Hippocampal formation (tissue), 2 donors: ENCODE measurements around the gene SLC9A9.

Source experiments
- DNase-seq, 2 donors: peaks; one replicate each; lab custom pipeline; 2025; lab: John Stamatoyannopoulos, UW

Gene SLC9A9

GRCh38 chr3:143757691-143758090, 90.6 kb downstream of the SLC9A9 start:
- no peak for DNase-seq

DNA sequence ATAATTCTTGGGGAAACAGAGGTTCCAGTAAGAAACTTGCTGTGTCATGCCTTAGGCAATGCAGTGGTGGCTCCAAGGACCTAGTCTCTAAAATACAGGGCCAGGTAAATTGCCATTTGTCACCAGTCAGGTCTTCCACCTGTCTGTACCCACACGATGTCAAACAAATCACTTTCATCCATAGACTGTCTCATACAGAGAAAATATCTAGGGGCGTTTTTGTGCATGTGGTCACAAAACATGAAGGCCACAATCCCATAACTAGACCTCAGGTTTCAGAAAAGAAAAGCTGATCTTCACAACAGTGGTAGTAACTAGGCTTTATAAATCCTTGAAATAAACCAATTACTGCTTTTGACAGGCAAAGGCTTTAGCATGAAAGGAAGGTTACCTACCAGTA, 92.3 kb downstream of the SLC9A9 start:
- no peak for DNase-seq

GRCh38 chr3:143754090-143754489, 94.2 kb downstream of the SLC9A9 start:
- DNase-seq, result no peak

DNA sequence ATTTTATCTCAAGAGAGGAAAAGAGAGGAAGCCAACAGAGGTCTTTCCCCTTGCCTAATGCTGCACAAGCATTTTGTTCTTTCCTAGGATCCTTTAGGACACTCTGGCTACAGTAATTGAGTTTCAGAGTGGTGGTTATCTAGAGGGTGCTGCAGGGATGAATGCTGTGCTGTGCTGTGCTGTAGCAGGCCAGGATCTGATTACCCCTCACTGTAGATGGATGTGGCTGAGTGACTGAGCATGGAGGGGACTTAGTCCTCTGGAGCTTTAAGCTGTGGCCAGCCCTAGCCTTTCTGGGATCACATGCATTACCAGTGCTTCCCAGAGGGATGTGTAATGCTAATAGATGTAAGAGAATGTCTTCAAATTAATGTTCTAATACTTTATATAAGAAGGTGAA, 94.8 kb downstream of the SLC9A9 start:
- no peak for DNase-seq

DNA sequence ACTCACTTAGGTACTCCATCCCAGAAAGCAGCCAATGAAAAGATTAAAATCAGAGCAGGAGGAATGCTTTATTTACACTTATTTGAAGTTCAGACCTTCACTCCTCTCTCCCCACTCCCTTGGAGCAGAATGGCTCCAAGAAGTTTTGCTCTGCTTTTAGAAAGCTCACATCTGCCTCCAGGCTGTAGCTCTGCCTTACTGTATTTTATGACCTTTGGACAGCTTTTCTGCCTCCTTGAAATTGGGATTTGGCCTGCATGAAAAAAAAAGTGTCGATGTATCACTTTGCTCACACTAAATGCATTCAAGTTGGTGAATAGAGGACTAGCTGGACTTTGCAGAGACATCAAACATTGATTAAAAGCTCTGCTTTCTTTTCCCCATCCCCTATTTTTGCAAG, 95.3 kb downstream of the SLC9A9 start:
- DNase-seq, result no peak

DNA sequence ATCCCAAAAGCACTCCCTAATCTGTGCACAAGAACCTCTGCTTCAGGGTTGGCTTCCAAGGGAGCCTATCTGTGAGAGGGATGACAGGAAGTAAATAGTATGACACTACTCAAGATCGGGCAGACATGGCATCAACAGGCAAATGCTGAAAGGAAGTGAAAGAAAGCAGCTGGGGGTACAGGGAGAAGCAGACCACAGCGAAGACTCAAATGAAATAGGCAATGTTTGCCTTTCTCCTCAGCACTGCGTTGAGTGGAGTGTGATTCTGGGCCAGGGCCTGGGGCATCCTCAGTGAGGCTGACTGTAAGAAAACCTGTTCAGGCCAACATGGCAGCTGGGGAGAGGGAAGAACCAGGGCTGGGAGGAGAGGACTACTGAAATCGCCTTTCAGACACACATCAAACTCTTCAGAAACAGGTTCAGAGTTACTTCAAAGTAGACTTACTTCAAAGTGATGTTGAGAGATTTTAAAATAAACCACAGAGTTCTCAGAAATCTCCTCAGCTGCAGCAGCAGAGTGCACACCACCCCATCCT, 96.6 kb downstream of the SLC9A9 start:
- no peak for DNase-seq

DNA sequence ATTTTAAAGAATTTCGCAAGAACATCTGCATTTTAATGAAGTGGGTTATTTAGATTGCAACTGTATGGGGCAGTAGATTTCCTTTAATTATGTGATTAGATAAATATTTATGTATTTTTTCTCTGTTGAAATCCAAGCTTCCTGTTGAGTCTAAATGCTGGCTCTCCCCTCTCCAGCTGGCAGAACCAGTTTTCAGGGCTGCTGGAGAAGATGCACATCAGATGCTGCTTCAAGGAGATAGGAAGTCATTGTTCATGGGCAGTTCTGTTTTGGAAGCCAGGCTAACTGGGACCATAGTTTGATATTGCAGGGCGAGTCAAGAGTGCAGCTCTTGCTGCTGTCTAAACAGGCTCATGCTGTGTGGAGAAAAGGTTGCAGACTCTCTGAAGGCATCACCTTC, 97.4 kb downstream of the SLC9A9 start:
- no peak for DNase-seq

DNA sequence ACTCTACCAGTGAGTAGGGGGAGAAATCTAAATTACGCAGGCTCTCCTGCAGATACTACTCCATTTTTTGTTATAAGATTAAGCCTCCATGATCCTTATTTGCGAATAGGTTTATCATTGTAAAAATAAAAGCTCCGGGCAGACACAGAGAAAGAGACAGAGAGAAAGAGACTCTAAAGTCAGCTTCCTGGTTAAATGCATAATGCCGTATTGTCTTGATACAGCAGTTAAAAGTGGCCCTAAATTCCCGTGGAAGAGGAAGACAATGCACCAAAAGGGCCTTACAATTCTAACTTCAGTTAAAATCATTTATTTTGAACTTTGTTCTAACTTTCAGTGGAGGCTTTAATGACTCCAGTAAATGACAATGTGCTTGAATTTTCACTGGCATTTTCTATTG, 98.3 kb downstream of the SLC9A9 start:
- no peak for DNase-seq

GRCh38 chr3:143737065-143737464, 111.2 kb downstream of the SLC9A9 start:
- no peak for DNase-seq

DNA sequence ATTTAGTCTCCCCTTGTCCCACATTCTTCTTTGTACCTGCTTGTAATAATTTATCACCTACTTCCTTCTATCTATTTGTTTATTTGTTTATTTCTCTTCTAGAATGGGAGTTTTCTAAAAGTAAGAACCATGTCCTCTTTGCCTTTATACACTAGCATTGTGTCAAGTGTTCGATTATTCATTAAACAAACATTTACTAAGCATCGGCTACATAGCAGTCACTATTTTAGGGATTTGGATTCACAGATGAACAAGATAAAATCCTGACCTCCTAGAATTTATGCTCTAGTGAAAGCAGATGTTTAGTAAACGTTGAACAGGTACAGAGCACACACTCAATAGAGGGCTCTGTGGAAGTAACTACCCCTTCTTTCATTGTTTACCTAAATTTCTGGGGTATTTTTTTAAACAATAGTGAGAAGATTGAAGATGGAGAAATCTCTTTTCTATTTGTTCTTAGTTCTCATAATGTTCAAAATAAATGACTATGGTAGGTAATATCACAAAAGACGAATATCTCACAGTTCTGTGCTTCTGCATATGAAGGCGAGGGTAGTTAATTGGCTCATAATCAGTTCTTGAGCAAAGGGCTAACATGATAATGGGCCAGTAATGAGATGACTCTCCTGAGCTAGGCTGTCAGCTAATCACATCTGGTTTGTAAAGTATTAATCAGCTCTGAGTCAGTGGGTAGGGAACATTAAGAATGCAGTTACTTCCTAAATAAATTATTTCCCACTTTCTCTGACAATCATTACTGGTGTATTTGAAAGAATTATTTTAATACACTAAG, 111.9 kb downstream of the SLC9A9 start:
- no peak for DNase-seq

DNA sequence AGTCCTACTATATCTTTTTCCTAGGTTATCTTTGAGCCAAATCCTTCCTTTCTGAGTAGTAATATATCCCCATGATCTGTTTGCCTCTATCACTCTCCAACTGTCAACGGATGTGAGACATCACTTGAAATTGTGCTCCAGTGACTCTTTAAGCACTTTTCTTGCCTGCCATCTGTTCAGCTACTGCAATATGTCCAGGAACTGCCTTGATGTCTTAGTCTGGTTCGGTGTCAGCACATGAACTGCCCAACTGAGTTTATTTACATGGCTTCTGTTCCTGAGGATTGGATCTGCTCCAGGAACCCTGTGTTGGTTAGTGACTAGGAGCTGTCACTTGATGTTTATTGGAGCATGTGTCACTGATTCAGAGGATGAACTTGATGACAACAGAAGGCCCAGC, 116.5 kb downstream of the SLC9A9 start:
- no peak for DNase-seq

DNA sequence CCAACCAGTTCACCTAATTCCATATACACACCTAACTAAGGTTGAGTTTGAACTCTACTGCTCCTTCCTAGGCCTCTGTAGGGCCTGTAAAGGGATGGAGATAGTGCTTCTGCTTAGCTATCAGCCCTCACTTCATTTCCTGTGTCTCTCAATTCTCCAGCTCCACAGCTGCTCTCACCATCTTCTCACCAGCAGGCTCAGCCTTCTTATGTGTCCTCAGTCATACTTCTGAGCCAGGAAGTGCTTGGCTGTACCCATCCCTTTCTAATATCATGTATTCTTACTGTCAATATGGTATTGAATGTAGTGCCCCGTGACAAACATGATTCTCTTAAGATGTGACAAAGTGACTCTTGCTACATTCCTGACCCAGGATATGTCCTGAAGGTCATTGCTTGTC, 116.9 kb downstream of the SLC9A9 start:
- no peak for DNase-seq

DNA sequence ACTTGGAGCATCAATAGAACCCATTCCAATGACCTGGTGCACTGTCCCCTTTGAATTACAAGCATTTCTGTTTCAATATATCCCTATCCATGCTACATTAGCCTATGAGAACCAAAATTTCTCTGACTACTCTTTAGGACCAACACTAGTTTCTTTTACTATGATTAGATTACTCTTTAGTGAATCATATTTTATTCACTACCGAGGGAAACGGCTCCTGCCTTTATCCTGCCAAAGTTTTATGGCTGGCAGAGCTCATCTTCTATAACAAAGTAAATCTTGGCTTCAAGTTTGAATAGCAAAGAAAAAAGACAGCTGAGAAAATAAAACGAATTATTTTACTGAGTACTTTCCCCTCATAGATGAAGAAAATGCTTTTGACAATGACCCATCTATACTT, 120.9 kb downstream of the SLC9A9 start:
- no peak for DNase-seq

- no peak for DNase-seq
Measured at GRCh38 chr3:143726727-143727126, 121.5 kb downstream of the SLC9A9 start.

- no peak for DNase-seq
Measured at GRCh38 chr3:143720381-143720780, 127.9 kb downstream of the SLC9A9 start.

DNA sequence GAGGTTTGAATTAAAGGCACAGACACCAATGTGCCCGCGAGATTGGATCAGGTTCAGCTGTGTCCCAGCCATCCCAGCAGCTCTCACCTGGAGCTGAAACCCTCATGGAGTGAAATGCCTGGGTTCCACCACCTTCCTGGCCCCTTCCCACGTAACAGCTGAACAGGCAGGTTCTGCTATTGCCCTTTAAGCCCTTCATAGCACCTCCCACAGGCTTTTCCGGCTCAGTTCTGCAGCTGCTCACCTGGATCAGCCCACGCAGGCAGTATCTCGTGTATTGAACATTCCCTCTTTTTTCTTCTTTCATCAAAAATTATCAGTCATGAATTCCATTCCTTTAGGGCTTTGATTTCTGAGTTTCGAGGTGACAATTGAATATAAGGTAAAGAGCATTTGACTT, 129.8 kb downstream of the SLC9A9 start:
- no peak for DNase-seq

DNA sequence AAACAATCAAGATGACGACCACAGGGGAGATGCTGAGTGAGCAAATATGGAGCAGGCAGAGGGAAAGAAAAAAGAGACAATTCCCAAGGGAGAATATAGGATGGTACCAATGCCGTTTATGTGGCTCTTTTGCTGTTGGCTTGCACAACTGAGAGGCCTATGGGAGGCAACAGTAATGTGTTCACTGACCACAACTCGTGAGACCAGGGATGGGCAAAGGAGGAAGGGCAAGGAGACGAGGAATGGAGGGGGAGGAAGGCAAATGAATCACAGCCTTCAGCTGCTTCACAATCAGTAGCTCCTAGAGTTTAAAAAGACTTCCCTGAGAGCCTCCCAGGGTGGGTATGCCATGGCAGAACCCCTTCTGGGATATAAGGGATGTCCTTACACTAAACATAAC, 131.5 kb downstream of the SLC9A9 start:
- DNase-seq, result no peak

GRCh38 chr3:143712522-143712921, 135.7 kb downstream of the SLC9A9 start:
- DNase-seq, result no peak

DNA sequence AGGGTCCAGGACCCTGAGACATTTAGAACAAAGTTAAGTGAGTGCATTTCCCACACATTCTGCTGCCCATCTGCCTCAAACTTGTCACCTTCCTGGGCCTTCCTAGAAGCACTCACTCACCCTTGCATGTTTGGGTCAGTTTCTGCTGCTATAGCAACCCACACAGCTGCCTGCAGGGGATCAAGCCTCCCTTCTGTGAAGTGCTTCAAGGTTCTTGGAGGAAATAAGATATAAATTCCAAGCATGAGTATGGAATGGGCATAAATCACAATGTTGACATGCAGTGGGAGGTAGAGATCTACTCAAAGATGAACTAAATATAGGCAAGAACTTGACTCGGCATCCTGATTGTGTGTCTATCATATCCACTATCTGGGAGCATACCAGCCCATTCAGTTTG, 140.4 kb downstream of the SLC9A9 start:
- no peak for DNase-seq

- no peak for DNase-seq
Measured at GRCh38 chr3:143700431-143700975, 147.8 kb downstream of the SLC9A9 start.

- no peak for DNase-seq
Measured at GRCh38 chr3:143699424-143699823, 148.8 kb downstream of the SLC9A9 start.

DNA sequence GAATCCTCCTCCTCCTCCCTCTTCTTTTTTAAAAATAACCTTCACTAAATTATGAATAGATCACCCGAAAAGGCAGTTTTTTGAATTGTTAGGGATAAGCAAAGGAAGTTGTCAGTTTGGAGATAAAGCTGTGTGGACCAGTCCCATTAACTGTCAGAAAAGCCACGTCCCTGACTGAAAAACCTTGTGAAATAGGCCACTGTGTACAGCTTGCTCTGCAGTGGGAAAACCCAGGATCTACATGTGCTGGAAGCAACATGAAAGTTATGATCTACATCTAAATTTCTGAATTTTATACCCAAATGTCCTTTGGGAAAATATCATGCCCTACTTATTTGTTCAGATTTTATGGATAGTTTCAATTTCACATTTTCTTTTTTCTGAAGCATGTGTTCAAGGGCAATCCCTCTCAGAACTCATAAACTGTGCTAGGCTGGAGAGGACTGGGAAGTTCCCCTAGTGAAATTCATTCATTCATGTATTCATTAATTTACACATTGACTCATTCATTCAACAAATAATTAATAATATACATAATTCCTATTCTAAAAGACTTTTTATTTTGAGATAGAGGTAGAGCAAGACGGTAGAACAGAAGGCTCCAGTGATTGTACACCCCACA, 149.5 kb downstream of the SLC9A9 start:
- DNase-seq, result no peak

DNA sequence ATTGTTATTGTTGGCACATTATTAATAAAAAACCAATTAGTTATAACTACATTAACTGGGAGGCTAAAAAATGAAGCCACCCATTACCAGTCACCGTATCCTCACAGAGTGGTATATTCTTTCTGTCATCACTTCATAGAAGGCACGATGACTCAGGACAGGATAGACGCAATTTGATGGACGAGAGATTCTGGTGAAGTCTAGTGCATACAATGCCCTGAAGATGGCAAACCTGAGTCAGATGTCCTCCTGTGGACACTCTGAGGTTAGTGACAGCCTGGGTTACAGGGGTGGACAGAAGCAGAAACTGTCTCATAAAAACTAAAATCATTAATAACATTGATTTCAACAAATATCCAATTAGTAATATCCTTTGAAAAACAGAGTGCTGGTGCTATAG, 150.3 kb downstream of the SLC9A9 start:
- no peak for DNase-seq
